Measurements from ENCODE around the gene TEX13B.

Gene TEX13B

DNA sequence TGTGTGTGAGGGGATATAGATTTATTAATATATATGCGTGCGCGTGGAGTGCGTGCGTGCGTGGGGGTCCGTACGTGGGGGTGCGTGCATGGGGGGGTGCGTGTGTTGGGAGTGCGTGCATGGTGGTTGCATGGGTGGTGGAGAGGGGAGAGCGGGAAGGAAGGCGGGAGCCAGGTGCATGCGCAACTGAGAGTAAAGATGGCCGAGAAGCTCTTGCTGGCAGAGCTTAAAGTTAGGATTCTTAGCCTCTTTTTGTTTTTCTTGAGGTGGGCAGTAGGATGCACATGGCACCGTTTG, 45.8 kb downstream of the TEX13B start:
- no peak for DNase-seq (ENCODE audit: low read depth in 4 of 4, low spot score in 1 of 4)

DNA sequence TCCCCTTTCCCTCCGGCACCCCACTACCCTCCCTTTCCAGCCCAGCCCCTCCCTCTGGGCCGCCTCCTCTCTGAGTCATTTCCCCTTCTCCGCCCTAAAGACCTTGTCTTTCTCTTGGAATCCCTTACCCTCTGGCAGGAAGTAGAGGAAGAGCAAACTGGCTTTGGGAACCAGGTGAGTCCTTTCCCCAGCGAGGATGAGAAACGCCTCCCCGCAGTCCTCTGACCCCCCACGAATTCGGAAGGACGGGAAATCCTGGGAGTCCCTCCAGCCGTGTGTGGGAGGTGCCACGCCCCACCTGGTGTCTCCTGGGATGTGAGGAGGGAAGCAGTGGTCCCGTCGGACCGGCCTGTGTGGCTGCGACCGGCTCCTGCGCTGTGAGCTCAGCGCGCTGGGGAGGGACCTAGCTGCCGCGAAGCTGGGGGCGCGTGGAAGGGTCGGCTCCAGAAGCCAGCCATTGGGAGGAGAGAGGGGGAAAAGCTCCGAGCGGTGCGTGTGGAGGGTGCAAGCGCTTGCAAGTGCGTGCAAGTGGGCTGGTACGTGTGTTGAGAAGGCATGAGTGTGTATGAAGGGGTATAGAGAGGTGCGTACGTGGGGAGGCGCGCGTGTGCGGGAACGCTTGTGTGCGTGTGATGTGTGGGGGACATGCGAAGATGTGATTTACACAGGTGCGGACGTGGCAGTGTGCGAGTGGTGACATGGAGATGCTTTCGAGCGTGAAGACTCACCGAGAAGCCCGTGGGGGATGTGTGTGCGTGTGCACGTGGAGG, 46.3 kb downstream of the TEX13B start:
- no peak for DNase-seq (ENCODE audit: low read depth in 4 of 4, low spot score in 1 of 4)

DNA sequence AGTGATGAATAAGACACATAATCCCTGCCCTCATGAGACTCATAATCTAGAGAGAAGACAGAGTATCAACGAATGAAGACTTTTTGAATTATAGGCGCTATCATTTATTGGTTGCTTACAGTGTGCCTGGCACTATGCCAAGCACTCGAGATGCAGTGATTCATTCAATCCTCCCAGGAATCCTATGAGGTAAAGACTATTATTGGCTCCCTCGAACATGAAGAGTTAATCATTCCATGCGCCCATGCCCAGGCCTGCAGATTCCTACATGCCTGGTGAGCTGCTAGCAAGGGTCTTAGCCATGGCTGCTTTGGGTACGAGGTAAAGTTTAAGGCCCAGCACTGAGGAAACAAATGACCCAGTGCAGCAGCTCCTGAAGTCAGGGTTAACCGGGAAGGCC, 47.0 kb downstream of the TEX13B start:
- no peak for DNase-seq (ENCODE audit: low read depth in 4 of 4, low spot score in 1 of 4)

DNA sequence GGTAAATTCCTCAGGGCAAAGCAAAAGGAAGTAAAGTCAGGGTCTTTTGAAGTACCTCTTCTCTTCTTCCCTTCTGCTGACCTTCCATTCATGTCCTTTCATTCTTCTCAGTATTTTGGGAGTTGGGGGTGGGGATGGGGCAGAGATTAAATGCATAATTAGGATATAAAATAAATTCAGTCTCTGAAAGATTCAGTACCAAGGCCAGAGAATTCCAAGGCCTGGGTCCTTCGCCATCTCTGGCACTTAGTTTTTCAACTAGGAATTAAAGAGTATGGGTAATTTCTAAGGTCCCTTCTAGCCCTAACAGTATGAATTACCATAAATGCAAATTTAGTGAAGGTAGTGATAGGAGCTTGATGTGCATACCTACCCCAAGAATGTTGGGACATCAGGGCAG, 47.9 kb downstream of the TEX13B start:
- DNase-seq (ENCODE audit: low read depth in 4 of 4, low spot score in 1 of 4) = no peak

All from stimulated activated CD4-positive, alpha-beta T cell treated with anti-CD3 and anti-CD28 coated beads, Interleukin-1b, Interleukin-23, amount 100 ng/mL, for 24 hours (primary cell).